ENCODE results near the gene GM2A. TPM values are rescaled to one million over a fixed set of nuclear protein-coding genes. Genes with fewer than 3 reads are reported as not detected.

GM2A gene
- total RNA-seq, 4 donors from 2014 or later = 28.3 to 32.0 (median 30.1) TPM

GRCh38 chr5:151264113-151264512 is 11.1 kb downstream of the GM2A start:
- no peaks in the 10 kb centered on the region for H3K27me3 ChIP-seq
- H3K4me1 ChIP-seq = peaks cover 0 to 9% (median 3%) of the 10 kb centered on the region in 4 donors
- WGBS = 44% methylated on average over 1 of the region's 1 CpG
- H3K27ac ChIP-seq (replicated peaks in 1 of 4) = no peak overlapping the region
- intact Hi-C loops (cut with DNase I) = no loop called here
- no peak overlapping the region for H3K4me3 ChIP-seq
- TF ChIP-seq EP300 (IDR thresholded peaks at IDR 0.05) = no peak
- TF ChIP-seq, protein P1, sequence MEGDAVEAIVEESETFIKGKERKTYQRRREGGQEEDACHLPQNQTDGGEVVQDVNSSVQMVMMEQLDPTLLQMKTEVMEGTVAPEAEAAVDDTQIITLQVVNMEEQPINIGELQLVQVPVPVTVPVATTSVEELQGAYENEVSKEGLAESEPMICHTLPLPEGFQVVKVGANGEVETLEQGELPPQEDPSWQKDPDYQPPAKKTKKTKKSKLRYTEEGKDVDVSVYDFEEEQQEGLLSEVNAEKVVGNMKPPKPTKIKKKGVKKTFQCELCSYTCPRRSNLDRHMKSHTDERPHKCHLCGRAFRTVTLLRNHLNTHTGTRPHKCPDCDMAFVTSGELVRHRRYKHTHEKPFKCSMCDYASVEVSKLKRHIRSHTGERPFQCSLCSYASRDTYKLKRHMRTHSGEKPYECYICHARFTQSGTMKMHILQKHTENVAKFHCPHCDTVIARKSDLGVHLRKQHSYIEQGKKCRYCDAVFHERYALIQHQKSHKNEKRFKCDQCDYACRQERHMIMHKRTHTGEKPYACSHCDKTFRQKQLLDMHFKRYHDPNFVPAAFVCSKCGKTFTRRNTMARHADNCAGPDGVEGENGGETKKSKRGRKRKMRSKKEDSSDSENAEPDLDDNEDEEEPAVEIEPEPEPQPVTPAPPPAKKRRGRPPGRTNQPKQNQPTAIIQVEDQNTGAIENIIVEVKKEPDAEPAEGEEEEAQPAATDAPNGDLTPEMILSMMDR (IDR thresholded peaks at IDR 0.05) = no peak
- TF ChIP-seq POLR2AphosphoS5 (IDR thresholded peaks at IDR 0.05) = no peak
- TF ChIP-seq POLR2A (IDR thresholded peaks at IDR 0.05; ENCODE audit: low read depth) = no peak
- H3K9me3 ChIP-seq = no peaks in the 10 kb centered on the region
- H3K36me3 ChIP-seq = peaks cover 20 to 78% (median 38%) of the 10 kb centered on the region in 4 donors
- no peak for DNase-seq (ENCODE audit: extremely low spot score)

- intact Hi-C loops (cut with DNase I) = no loop called here
- TF ChIP-seq POLR2AphosphoS5 (IDR thresholded peaks at IDR 0.05) = no peak
- TF ChIP-seq EP300 (IDR thresholded peaks at IDR 0.05) = no peak
- TF ChIP-seq, protein P1 (IDR thresholded peaks at IDR 0.05) = no peak
- no peak overlapping the region for H3K27ac ChIP-seq (replicated peaks in 1 of 4)
- WGBS = 97% methylated on average over 11 of the region's 11 CpGs
- H3K9me3 ChIP-seq = no peaks in the 10 kb centered on the region
- H3K36me3 ChIP-seq = peaks cover 13 to 67% (median 32%) of the 10 kb centered on the region in 4 donors
- no peaks in the 10 kb centered on the region for H3K27me3 ChIP-seq
- H3K4me3 ChIP-seq = no peak overlapping the region
- DNase-seq (ENCODE audit: extremely low spot score) = no peak
- H3K4me1 ChIP-seq = peaks cover 0 to 11% (median 4%) of the 10 kb centered on the region in 4 donors
Observed at GRCh38 chr5:151267491-151268260, 14.7 kb downstream of the GM2A start.

GRCh38 chr5:151270599-151270998 is 17.6 kb downstream of the GM2A start:
- Histone ChIP-seq H3K36me3 (peaks cover 10 to 50% (median 30%) of the 10 kb centered on the region in 4 donors), H3K27ac (replicated peaks in 1 of 4) (no peak overlapping the region), H3K27me3 (no peaks in the 10 kb centered on the region), H3K4me3 (no peak overlapping the region), H3K4me1 (peaks cover 0 to 7% (median 0%) of the 10 kb centered on the region in 4 donors), H3K9me3 (no peaks in the 10 kb centered on the region)
- DNase-seq (ENCODE audit: extremely low spot score) = no peak
- 57% methylated on average over 1 of the region's 1 CpG for WGBS
- TF ChIP-seq POLR2A (IDR thresholded peaks at IDR 0.05; ENCODE audit: low read depth) = no peak
- TF ChIP-seq, protein P1 (IDR thresholded peaks at IDR 0.05) = no peak
- no peak for TF ChIP-seq EP300 (IDR thresholded peaks at IDR 0.05)
- TF ChIP-seq POLR2AphosphoS5 (IDR thresholded peaks at IDR 0.05) = no peak
- intact Hi-C loops (cut with DNase I) = no loop called here

- H3K27ac ChIP-seq (replicated peaks in 1 of 4) = no peak overlapping the region
- H3K36me3 ChIP-seq = peaks cover 10 to 44% (median 30%) of the 10 kb centered on the region in 4 donors
- no peak overlapping the region for H3K4me3 ChIP-seq
- H3K9me3 ChIP-seq = no peaks in the 10 kb centered on the region
- intact Hi-C loops (cut with DNase I) = no loop called here
- H3K4me1 ChIP-seq = peaks cover 0 to 7% (median 0%) of the 10 kb centered on the region in 4 donors
- no peak for DNase-seq (ENCODE audit: extremely low spot score)
- TF ChIP-seq, protein P1 (IDR thresholded peaks at IDR 0.05) = no peak
- TF ChIP-seq POLR2A (IDR thresholded peaks at IDR 0.05; ENCODE audit: low read depth) (no peak), POLR2AphosphoS5 (IDR thresholded peaks at IDR 0.05) (no peak), EP300 (IDR thresholded peaks at IDR 0.05) (no peak)
- H3K27me3 ChIP-seq = no peaks in the 10 kb centered on the region
Observed at GRCh38 chr5:151271336-151271735, 18.4 kb downstream of the GM2A start.

All from esophagus muscularis mucosa (tissue), 4 donors.